Activated CD4-positive, alpha-beta T cell treated with anti-CD3 and anti-CD28 coated beads for 24 hours (primary cell): ENCODE results near the gene MT1E.
"Not testable (repeated sequence)": the region's sequence is repeated elsewhere in the genome, so short reads cannot be mapped to it uniquely, and the experiment has no call there.

Experiments
- DNase-seq, 2 donors: peaks; one replicate each; pipeline ENCODE4 v3.0.0-alpha.2; 2020; ENCODE audit warnings: low read depth in 2 of 2

Gene MT1E

GRCh38 chr16:56672171-56672570 is 46.6 kb downstream of the MT1E start:
- not testable (repeated sequence) for DNase-seq

- DNase-seq = no peak
Measured at GRCh38 chr16:56672761-56673536, 47.4 kb downstream of the MT1E start.

DNA sequence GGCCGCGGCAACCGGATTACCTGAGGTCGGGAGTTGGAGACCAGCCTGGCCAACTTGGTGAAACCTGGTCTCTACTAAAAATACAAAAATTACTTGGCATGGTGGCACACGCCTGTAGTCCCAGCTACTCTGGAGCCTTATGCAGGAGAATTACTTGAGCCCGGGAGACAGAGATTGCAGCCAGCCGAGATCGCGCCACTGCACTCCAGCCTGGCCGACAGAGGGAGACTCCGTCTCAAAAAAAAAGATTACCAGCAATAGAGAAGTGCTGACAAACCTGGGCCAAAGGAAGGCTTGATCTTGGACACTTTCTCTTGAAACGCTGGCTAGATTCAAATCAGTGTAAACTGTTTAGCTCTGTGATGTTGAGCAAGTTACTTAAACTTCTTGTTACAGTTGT is 48.3 kb downstream of the MT1E start:
- no peak for DNase-seq

DNA sequence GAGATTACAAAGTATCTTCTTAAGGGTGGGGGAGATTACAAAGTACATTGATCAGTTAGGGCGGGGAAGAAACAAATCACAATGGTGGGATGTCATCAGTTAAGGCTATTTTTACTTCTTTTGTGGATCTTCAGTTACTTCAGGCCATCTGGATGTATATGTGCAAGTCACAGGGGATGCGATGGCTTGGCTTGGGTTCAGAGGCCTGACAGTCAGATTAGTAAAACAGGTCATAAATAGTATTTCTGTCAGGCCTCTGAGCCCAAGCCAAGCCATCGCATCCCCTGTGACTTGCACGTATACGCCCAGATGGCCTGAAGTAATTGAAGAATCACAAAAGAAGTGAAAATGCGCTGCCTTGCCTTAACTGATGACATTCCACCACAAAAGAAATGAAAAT is 49.0 kb downstream of the MT1E start:
- DNase-seq = not testable (repeated sequence)

GRCh38 chr16:56675685-56676210 is 50.2 kb downstream of the MT1E start:
- peak in 1 of 2 donors; percentile 43 for DNase-seq
